ENCODE measurements around the gene KATNAL1.

DNA sequence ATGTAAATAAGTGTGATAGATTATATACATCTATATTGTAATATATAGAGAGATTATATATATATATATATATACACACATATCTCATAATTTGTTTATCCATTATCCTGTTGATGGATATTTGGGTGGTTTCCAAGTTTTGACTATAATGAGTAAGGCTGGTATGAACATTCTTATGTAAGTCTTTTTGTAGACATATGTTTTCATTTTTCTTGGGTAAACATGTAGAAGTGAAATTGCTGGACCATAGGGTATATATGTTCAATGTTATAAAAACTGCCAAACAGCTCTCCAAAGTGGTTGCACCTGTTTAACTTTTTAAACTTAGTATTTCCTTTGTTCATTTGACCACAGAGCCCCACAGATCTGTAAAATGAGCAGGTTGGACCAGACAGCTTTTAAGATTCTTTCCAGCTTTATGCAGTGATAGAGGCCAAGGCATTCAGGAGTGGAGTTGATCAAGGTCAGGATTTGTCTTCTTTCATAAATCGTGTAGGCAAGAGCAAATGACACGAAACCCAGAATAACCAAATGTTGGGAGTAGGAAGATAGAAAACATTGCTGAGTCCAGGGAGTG lies 21.7 kb upstream of the KATNAL1 start:
- TF ChIP-seq, protein P1, sequence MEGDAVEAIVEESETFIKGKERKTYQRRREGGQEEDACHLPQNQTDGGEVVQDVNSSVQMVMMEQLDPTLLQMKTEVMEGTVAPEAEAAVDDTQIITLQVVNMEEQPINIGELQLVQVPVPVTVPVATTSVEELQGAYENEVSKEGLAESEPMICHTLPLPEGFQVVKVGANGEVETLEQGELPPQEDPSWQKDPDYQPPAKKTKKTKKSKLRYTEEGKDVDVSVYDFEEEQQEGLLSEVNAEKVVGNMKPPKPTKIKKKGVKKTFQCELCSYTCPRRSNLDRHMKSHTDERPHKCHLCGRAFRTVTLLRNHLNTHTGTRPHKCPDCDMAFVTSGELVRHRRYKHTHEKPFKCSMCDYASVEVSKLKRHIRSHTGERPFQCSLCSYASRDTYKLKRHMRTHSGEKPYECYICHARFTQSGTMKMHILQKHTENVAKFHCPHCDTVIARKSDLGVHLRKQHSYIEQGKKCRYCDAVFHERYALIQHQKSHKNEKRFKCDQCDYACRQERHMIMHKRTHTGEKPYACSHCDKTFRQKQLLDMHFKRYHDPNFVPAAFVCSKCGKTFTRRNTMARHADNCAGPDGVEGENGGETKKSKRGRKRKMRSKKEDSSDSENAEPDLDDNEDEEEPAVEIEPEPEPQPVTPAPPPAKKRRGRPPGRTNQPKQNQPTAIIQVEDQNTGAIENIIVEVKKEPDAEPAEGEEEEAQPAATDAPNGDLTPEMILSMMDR (conservative IDR thresholded peaks at IDR 0.05 in 1 of 2, IDR thresholded peaks at IDR 0.05 in 1 of 2; ENCODE audit: extremely low read depth in 1 of 2, insufficient read depth in 1 of 2, low read depth in 1 of 2, low read length in 2 of 2), result no peak
- TF ChIP-seq EZH2 (IDR thresholded peaks at IDR 0.05; ENCODE audit: borderline replicate concordance, low read length), result no peak

All from mammary epithelial cell (primary cell).